ENCODE data around the gene ARSG. TPM values are rescaled to one million over a fixed set of nuclear protein-coding genes. Genes with fewer than 3 reads are reported as not detected.
"Not testable (repeated sequence)": the region's sequence is repeated elsewhere in the genome, so short reads cannot be mapped to it uniquely, and the experiment has no call there.

Gene ARSG
- total RNA-seq, 1 donor from 2014 or later: 1.6 TPM

- peaks cover 2 to 9% (median 7%) of the 10 kb centered on the region in 3 donors for H3K4me1 ChIP-seq (ENCODE audit: control insufficient read depth in 3 of 3, insufficient read depth in 3 of 3, low read length in 3 of 3)
- H3K27me3 ChIP-seq (ENCODE audit: control insufficient read depth in 3 of 3, insufficient read depth in 3 of 3, low read length in 3 of 3): no peaks in the 10 kb centered on the region
- peaks cover 16 to 41% (median 39%) of the 10 kb centered on the region in 3 donors for H3K36me3 ChIP-seq (ENCODE audit: control insufficient read depth in 3 of 3, insufficient read depth in 3 of 3, low read length in 3 of 3)
- H3K27ac ChIP-seq (ENCODE audit: low read depth, low read length): no peak overlapping the region
- H3K4me3 ChIP-seq (ENCODE audit: low read length in 3 of 3): no peak overlapping the region
- H3K9me3 ChIP-seq (ENCODE audit: control insufficient read depth in 3 of 3, low read length in 3 of 3): no peaks in the 10 kb centered on the region
- H3K9ac ChIP-seq (ENCODE audit: low read depth in 1 of 3, low read length in 3 of 3): no peak overlapping the region
Measured at GRCh38 chr17:68255731-68256538, 35.4 kb upstream of the ARSG start.

GRCh38 chr17:68256701-68257100 is 34.6 kb upstream of the ARSG start:
- peaks cover 14 to 37% (median 35%) of the 10 kb centered on the region in 3 donors for H3K36me3 ChIP-seq (ENCODE audit: control insufficient read depth in 3 of 3, insufficient read depth in 3 of 3, low read length in 3 of 3)
- not testable (repeated sequence) for H3K9me3 ChIP-seq (ENCODE audit: control insufficient read depth in 3 of 3, low read length in 3 of 3); H3K27ac ChIP-seq (ENCODE audit: low read depth, low read length); H3K4me1 ChIP-seq (ENCODE audit: control insufficient read depth in 3 of 3, insufficient read depth in 3 of 3, low read length in 3 of 3); H3K9ac ChIP-seq (ENCODE audit: low read depth in 1 of 3, low read length in 3 of 3); H3K27me3 ChIP-seq (ENCODE audit: control insufficient read depth in 3 of 3, insufficient read depth in 3 of 3, low read length in 3 of 3); H3K4me3 ChIP-seq (ENCODE audit: low read length in 3 of 3)

DNA sequence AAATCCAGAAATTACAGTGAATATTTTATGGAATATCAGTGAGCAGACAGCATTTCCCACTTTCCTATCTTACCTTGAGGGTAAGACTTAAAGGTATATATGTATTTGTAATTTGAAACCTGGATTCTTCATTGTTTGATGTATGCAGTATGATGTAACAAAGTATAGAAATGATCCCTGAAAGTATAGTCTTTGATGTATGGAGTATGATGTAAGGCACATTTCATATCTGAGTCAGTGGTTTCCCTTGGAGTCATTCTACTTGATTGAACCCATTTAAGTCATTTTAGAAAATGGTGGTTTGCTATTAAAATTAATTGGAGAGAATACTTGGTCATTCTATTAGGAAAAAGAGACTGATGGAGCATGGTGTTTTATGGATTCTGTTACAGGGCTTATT is 33.4 kb upstream of the ARSG start:
- peaks cover 3 to 16% (median 10%) of the 10 kb centered on the region in 3 donors for H3K4me1 ChIP-seq (ENCODE audit: control insufficient read depth in 3 of 3, insufficient read depth in 3 of 3, low read length in 3 of 3)

DNA sequence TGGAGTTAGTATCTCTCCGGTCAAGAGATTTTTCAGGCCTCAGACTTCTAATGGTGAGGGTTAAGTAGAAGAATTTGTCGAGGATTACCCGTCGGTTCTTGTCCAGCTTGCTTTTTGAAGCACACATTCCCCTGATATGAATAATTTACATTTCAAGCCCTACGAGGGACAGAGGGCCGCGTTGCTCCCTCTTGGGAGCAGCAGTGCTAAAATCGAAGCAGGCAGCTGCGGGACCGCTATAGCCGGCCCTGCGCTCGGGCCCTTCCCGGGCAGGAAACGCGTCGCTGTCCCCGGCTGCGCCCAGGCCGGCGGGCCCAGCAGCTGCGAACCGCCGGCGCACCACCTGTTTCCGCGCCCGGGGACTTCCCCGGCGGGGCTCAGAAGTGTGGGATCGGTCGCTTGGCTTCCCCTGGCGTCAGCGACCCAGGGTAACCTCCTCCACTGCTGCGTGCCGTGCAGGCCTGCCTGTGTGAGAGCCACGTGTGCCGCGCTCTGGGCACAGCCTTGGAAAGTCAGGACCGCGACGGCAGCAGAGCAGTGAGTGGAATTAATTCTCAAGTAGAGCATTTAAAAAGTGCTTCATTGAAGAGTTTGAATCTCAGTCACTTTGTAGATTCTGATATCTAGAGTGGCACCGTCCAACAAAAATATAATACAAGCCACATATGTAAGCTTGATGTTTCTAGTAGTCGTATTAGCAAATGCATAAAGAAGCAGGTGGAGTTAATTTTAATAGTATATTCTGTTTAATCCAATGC is 32.2 kb upstream of the ARSG start:
- Histone ChIP-seq H3K27ac (ENCODE audit: low read depth, low read length) (peak overlapping the region; percentile 86), H3K4me3 (ENCODE audit: low read length in 3 of 3) (peak overlapping the region in 2 of 3 donors; percentile 3 to 28), H3K36me3 (ENCODE audit: control insufficient read depth in 3 of 3, insufficient read depth in 3 of 3, low read length in 3 of 3) (peaks cover 11 to 25% (median 20%) of the 10 kb centered on the region in 3 donors), H3K9ac (ENCODE audit: low read depth in 1 of 3, low read length in 3 of 3) (peak overlapping the region; percentile 57 to 77 (median 71)), H3K4me1 (ENCODE audit: control insufficient read depth in 3 of 3, insufficient read depth in 3 of 3, low read length in 3 of 3) (peaks cover 8 to 21% (median 15%) of the 10 kb centered on the region in 3 donors)
- H3K27me3 ChIP-seq (ENCODE audit: control insufficient read depth in 3 of 3, insufficient read depth in 3 of 3, low read length in 3 of 3); H3K9me3 ChIP-seq (ENCODE audit: control insufficient read depth in 3 of 3, low read length in 3 of 3): not testable (repeated sequence)

More for the DNA sequence above, 33.4 kb upstream of the ARSG start:
- peak overlapping the region; percentile 86 for H3K27ac ChIP-seq (ENCODE audit: low read depth, low read length)
- H3K4me3 ChIP-seq (ENCODE audit: low read length in 3 of 3): no peak overlapping the region
- H3K9me3 ChIP-seq (ENCODE audit: control insufficient read depth in 3 of 3, low read length in 3 of 3): no peaks in the 10 kb centered on the region
- peaks cover 11 to 36% (median 28%) of the 10 kb centered on the region in 3 donors for H3K36me3 ChIP-seq (ENCODE audit: control insufficient read depth in 3 of 3, insufficient read depth in 3 of 3, low read length in 3 of 3)
- no peak overlapping the region for H3K9ac ChIP-seq (ENCODE audit: low read depth in 1 of 3, low read length in 3 of 3)
- H3K27me3 ChIP-seq (ENCODE audit: control insufficient read depth in 3 of 3, insufficient read depth in 3 of 3, low read length in 3 of 3): no peaks in the 10 kb centered on the region

- Histone ChIP-seq H3K4me1 (ENCODE audit: control insufficient read depth in 3 of 3, insufficient read depth in 3 of 3, low read length in 3 of 3) (peaks cover 8 to 21% (median 15%) of the 10 kb centered on the region in 3 donors), H3K36me3 (ENCODE audit: control insufficient read depth in 3 of 3, insufficient read depth in 3 of 3, low read length in 3 of 3) (peaks cover 10 to 20% (median 16%) of the 10 kb centered on the region in 3 donors), H3K4me3 (ENCODE audit: low read length in 3 of 3) (peak overlapping the region in 1 of 3 donors; percentile 28), H3K27ac (ENCODE audit: low read depth, low read length) (peak overlapping the region; percentile 86)
- H3K27me3 ChIP-seq (ENCODE audit: control insufficient read depth in 3 of 3, insufficient read depth in 3 of 3, low read length in 3 of 3); H3K9me3 ChIP-seq (ENCODE audit: control insufficient read depth in 3 of 3, low read length in 3 of 3); H3K9ac ChIP-seq (ENCODE audit: low read depth in 1 of 3, low read length in 3 of 3): not testable (repeated sequence)
Measured at GRCh38 chr17:68259648-68259951, 31.7 kb upstream of the ARSG start.

- Histone ChIP-seq H3K9me3 (ENCODE audit: control insufficient read depth in 3 of 3, low read length in 3 of 3) (no peaks in the 10 kb centered on the region), H3K27ac (ENCODE audit: low read depth, low read length) (peak overlapping the region; percentile 86), H3K36me3 (ENCODE audit: control insufficient read depth in 3 of 3, insufficient read depth in 3 of 3, low read length in 3 of 3) (peaks cover 5 to 14% (median 10%) of the 10 kb centered on the region in 3 donors), H3K9ac (ENCODE audit: low read depth in 1 of 3, low read length in 3 of 3) (no peak overlapping the region), H3K4me3 (ENCODE audit: low read length in 3 of 3) (no peak overlapping the region), H3K4me1 (ENCODE audit: control insufficient read depth in 3 of 3, insufficient read depth in 3 of 3, low read length in 3 of 3) (peaks cover 8 to 21% (median 15%) of the 10 kb centered on the region in 3 donors), H3K27me3 (ENCODE audit: control insufficient read depth in 3 of 3, insufficient read depth in 3 of 3, low read length in 3 of 3) (no peaks in the 10 kb centered on the region)
Measured at GRCh38 chr17:68260051-68260762, 31.1 kb upstream of the ARSG start.

GRCh38 chr17:68262467-68262866 is 28.8 kb upstream of the ARSG start:
- H3K27ac ChIP-seq (ENCODE audit: low read depth, low read length); H3K4me3 ChIP-seq (ENCODE audit: low read length in 3 of 3): not testable (repeated sequence)

DNA sequence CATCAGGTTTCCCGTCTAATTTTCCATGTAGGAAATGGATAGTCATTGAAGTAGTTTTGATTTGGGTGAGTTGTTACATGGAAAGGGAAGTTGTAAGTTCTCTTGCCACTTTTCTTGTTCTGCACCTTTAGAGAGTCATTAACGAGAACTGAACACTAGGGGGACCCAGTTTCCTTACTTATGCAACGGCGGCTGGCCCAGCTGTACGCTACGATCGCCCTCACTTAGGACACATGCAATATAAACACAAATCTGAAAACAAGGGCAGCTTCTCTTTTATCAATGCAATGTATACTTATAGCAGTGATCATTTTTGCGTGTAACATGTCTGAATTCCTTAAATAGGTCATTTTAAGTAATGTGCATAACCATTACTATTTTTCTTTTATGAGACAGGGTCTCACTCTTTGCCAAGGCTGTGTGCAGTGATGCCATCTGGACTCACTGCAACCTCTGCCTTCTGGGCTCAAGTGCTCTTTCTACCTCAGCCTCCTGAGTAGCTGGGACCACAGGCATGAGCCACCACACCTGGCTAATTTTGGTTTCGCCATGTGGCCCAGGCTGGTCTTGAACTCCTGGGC is 28.1 kb upstream of the ARSG start:
- peak overlapping the region in 1 of 3 donors; percentile 35 for H3K9ac ChIP-seq (ENCODE audit: low read depth in 1 of 3, low read length in 3 of 3)
- H3K27me3 ChIP-seq (ENCODE audit: control insufficient read depth in 3 of 3, insufficient read depth in 3 of 3, low read length in 3 of 3); H3K27ac ChIP-seq (ENCODE audit: low read depth, low read length); H3K9me3 ChIP-seq (ENCODE audit: control insufficient read depth in 3 of 3, low read length in 3 of 3); H3K4me3 ChIP-seq (ENCODE audit: low read length in 3 of 3); H3K36me3 ChIP-seq (ENCODE audit: control insufficient read depth in 3 of 3, insufficient read depth in 3 of 3, low read length in 3 of 3): not testable (repeated sequence)
- H3K4me1 ChIP-seq (ENCODE audit: control insufficient read depth in 3 of 3, insufficient read depth in 3 of 3, low read length in 3 of 3): peaks cover 8 to 21% (median 15%) of the 10 kb centered on the region in 3 donors

More at GRCh38 chr17:68262467-68262866, 28.8 kb upstream of the ARSG start:
- H3K9me3 ChIP-seq (ENCODE audit: control insufficient read depth in 3 of 3, low read length in 3 of 3); H3K27me3 ChIP-seq (ENCODE audit: control insufficient read depth in 3 of 3, insufficient read depth in 3 of 3, low read length in 3 of 3); H3K36me3 ChIP-seq (ENCODE audit: control insufficient read depth in 3 of 3, insufficient read depth in 3 of 3, low read length in 3 of 3): not testable (repeated sequence)
- Histone ChIP-seq H3K4me1 (ENCODE audit: control insufficient read depth in 3 of 3, insufficient read depth in 3 of 3, low read length in 3 of 3) (peaks cover 8 to 21% (median 15%) of the 10 kb centered on the region in 3 donors), H3K9ac (ENCODE audit: low read depth in 1 of 3, low read length in 3 of 3) (peak overlapping the region in 2 of 3 donors; percentile 30 to 35)

DNA sequence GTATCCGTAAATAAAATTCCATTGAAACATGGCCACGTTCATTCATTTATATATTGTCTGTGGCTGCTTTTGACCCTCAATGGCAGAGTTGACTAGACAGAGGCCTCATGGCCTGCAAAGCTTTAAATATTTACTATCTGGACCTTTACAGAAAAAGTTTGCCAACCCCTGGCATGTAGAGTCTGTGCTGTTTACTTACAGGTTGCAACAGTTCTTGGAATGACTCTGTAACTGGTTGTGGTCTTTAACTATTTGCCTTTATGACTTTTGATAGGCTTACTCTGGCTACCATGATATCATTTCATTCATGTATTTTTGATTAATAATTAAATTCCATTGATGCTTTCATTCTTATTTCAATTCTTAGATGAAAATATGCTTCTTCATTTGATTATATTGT is 25.5 kb upstream of the ARSG start:
- H3K4me1 ChIP-seq (ENCODE audit: control insufficient read depth in 3 of 3, insufficient read depth in 3 of 3, low read length in 3 of 3): peaks cover 5 to 12% (median 8%) of the 10 kb centered on the region in 3 donors
- not testable (repeated sequence) for H3K36me3 ChIP-seq (ENCODE audit: control insufficient read depth in 3 of 3, insufficient read depth in 3 of 3, low read length in 3 of 3); H3K9me3 ChIP-seq (ENCODE audit: control insufficient read depth in 3 of 3, low read length in 3 of 3); H3K27me3 ChIP-seq (ENCODE audit: control insufficient read depth in 3 of 3, insufficient read depth in 3 of 3, low read length in 3 of 3); H3K4me3 ChIP-seq (ENCODE audit: low read length in 3 of 3); H3K9ac ChIP-seq (ENCODE audit: low read depth in 1 of 3, low read length in 3 of 3); H3K27ac ChIP-seq (ENCODE audit: low read depth, low read length)

Data from skeletal muscle tissue (tissue), 4 donors.